ENCODE measurements around the gene GALK2. TPM values are rescaled to one million over a fixed set of nuclear protein-coding genes. Genes with fewer than 3 reads are reported as not detected.
"Not testable (repeated sequence)": the region's sequence is repeated elsewhere in the genome, so short reads cannot be mapped to it uniquely, and the experiment has no call there.

Gene GALK2
- polyA plus RNA-seq, 1 donor (not counting 4 experiments of a cell fraction or from before 2014, with no cell fraction given), result 29.7 TPM

- H3K27ac ChIP-seq (ENCODE audit: control insufficient read depth, insufficient read depth, low read length), result no peak overlapping the region
- no peak overlapping the region for H2AFZ ChIP-seq (ENCODE audit: control insufficient read depth, low read length)
- no peak overlapping the region for H3K4me2 ChIP-seq (ENCODE audit: control insufficient read depth, extremely low read depth, insufficient read depth, low read depth, low read length)
- DNase-seq (ENCODE audit: low read depth, low spot score) (no peak), FAIRE-seq (no peak)
- dilution Hi-C loops (cut with MboI; ENCODE audit: extremely low pct_ligation_motif_present, low sequenced_read_pairs), result no loop called here
- H3K9ac ChIP-seq (ENCODE audit: control insufficient read depth, extremely low read depth, insufficient read depth, low read length), result no peak overlapping the region
- no peaks in the 10 kb centered on the region for H4K20me1 ChIP-seq (ENCODE audit: control insufficient read depth, extremely low read depth, insufficient read depth, low read length)
- H3K4me1 ChIP-seq (ENCODE audit: control insufficient read depth, extremely low read depth, insufficient read depth, low read length), result no peaks in the 10 kb centered on the region
- H3K9me3 ChIP-seq (ENCODE audit: control insufficient read depth, low read depth, low read length), result no peaks in the 10 kb centered on the region
- no peaks in the 10 kb centered on the region for H3K9me1 ChIP-seq (ENCODE audit: control insufficient read depth, extremely low read depth, insufficient read depth, low read length)
- H3K79me2 ChIP-seq (ENCODE audit: control insufficient read depth, insufficient read depth, low read length), result no peaks in the 10 kb centered on the region
- no peaks in the 10 kb centered on the region for H3K27me3 ChIP-seq (ENCODE audit: control insufficient read depth, extremely low read depth, insufficient read depth, low read length)
- no peaks in the 10 kb centered on the region for H3K36me3 ChIP-seq (ENCODE audit: control insufficient read depth in 2 of 2, extremely low read depth in 1 of 2, insufficient read depth in 2 of 2, low read length in 2 of 2)
- H3K4me3 ChIP-seq (ENCODE audit: control insufficient read depth in 2 of 3, extremely low read depth in 1 of 3, insufficient read depth in 2 of 3, low read depth in 1 of 3, low read length in 3 of 3), result no peak overlapping the region
- TF ChIP-seq CTCF (optimal IDR thresholded peaks at IDR 0.05 in 1 of 3, IDR thresholded peaks at IDR 0.05 in 1 of 3, conservative IDR thresholded peaks at IDR 0.05 in 1 of 3; ENCODE audit: extremely low read depth in 1 of 3, insufficient read depth in 2 of 3, low read length in 3 of 3), result no peak
- TF ChIP-seq EZH2 (IDR thresholded peaks at IDR 0.05; ENCODE audit: low read length), result no peak
Observed at GRCh38 chr15:49199666-49200065, 29.6 kb downstream of the GALK2 start.

GRCh38 chr15:49200347-49200746 is 30.3 kb downstream of the GALK2 start:
- Histone ChIP-seq H4K20me1 (ENCODE audit: control insufficient read depth, extremely low read depth, insufficient read depth, low read length) (no peaks in the 10 kb centered on the region), H3K9ac (ENCODE audit: control insufficient read depth, extremely low read depth, insufficient read depth, low read length) (no peak overlapping the region), H3K27ac (ENCODE audit: control insufficient read depth, insufficient read depth, low read length) (no peak overlapping the region), H3K36me3 (ENCODE audit: control insufficient read depth in 2 of 2, extremely low read depth in 1 of 2, insufficient read depth in 2 of 2, low read length in 2 of 2) (no peaks in the 10 kb centered on the region), H3K4me3 (ENCODE audit: control insufficient read depth in 2 of 3, extremely low read depth in 1 of 3, insufficient read depth in 2 of 3, low read depth in 1 of 3, low read length in 3 of 3) (no peak overlapping the region), H2AFZ (ENCODE audit: control insufficient read depth, low read length) (no peak overlapping the region), H3K4me1 (ENCODE audit: control insufficient read depth, extremely low read depth, insufficient read depth, low read length) (no peaks in the 10 kb centered on the region), H3K4me2 (ENCODE audit: control insufficient read depth, extremely low read depth, insufficient read depth, low read depth, low read length) (no peak overlapping the region), H3K79me2 (ENCODE audit: control insufficient read depth, insufficient read depth, low read length) (no peaks in the 10 kb centered on the region), H3K9me3 (ENCODE audit: control insufficient read depth, low read depth, low read length) (no peaks in the 10 kb centered on the region), H3K27me3 (ENCODE audit: control insufficient read depth, extremely low read depth, insufficient read depth, low read length) (no peaks in the 10 kb centered on the region), H3K9me1 (ENCODE audit: control insufficient read depth, extremely low read depth, insufficient read depth, low read length) (no peaks in the 10 kb centered on the region)
- DNase-seq (ENCODE audit: low read depth, low spot score), result no peak
- dilution Hi-C loops (cut with MboI; ENCODE audit: extremely low pct_ligation_motif_present, low sequenced_read_pairs), result no loop called here
- TF ChIP-seq EZH2 (IDR thresholded peaks at IDR 0.05; ENCODE audit: low read length), result no peak
- no peak for TF ChIP-seq CTCF (optimal IDR thresholded peaks at IDR 0.05 in 1 of 3, IDR thresholded peaks at IDR 0.05 in 1 of 3, conservative IDR thresholded peaks at IDR 0.05 in 1 of 3; ENCODE audit: extremely low read depth in 1 of 3, insufficient read depth in 2 of 3, low read length in 3 of 3)
- FAIRE-seq, result no peak

- H3K4me2 ChIP-seq (ENCODE audit: control insufficient read depth, extremely low read depth, insufficient read depth, low read depth, low read length); H3K4me1 ChIP-seq (ENCODE audit: control insufficient read depth, extremely low read depth, insufficient read depth, low read length); H2AFZ ChIP-seq (ENCODE audit: control insufficient read depth, low read length); H3K27ac ChIP-seq (ENCODE audit: control insufficient read depth, insufficient read depth, low read length); H3K9ac ChIP-seq (ENCODE audit: control insufficient read depth, extremely low read depth, insufficient read depth, low read length); H3K4me3 ChIP-seq (ENCODE audit: control insufficient read depth in 2 of 3, extremely low read depth in 1 of 3, insufficient read depth in 2 of 3, low read depth in 1 of 3, low read length in 3 of 3); H3K9me3 ChIP-seq (ENCODE audit: control insufficient read depth, low read depth, low read length); H3K36me3 ChIP-seq (ENCODE audit: control insufficient read depth in 2 of 2, extremely low read depth in 1 of 2, insufficient read depth in 2 of 2, low read length in 2 of 2); dilution Hi-C loops (cut with MboI; ENCODE audit: extremely low pct_ligation_motif_present, low sequenced_read_pairs); H3K9me1 ChIP-seq (ENCODE audit: control insufficient read depth, extremely low read depth, insufficient read depth, low read length); FAIRE-seq; H3K79me2 ChIP-seq (ENCODE audit: control insufficient read depth, insufficient read depth, low read length); H3K27me3 ChIP-seq (ENCODE audit: control insufficient read depth, extremely low read depth, insufficient read depth, low read length); DNase-seq (ENCODE audit: low read depth, low spot score); H4K20me1 ChIP-seq (ENCODE audit: control insufficient read depth, extremely low read depth, insufficient read depth, low read length): not testable (repeated sequence)
Observed at GRCh38 chr15:49208102-49208501, 38.1 kb downstream of the GALK2 start.

All from keratinocyte (primary cell).